Globus pallidus (tissue), 1 donor: ENCODE data around the gene FRY.

Source experiments
- DNase-seq: peaks from one replicate; pipeline ENCODE4 v3.0.0-alpha.2; 2015; ENCODE audit warnings: low spot score

Gene FRY

GRCh38 chr13:32016631-32017030, 14.9 kb upstream of the FRY start:
- DNase-seq = no peak

- no peak for DNase-seq
These were observed 14.1 kb upstream of the FRY start for GRCh38 chr13:32017474-32017873.

- peak; percentile 64 for DNase-seq
These were observed 11.9 kb upstream of the FRY start for GRCh38 chr13:32019612-32020233.

GRCh38 chr13:32021785-32022184, 9.8 kb upstream of the FRY start:
- no peak for DNase-seq

GRCh38 chr13:32022311-32022710, 9.3 kb upstream of the FRY start:
- no peak for DNase-seq

GRCh38 chr13:32023096-32023495, 8.5 kb upstream of the FRY start:
- no peak for DNase-seq

GRCh38 chr13:32023698-32024097, 7.9 kb upstream of the FRY start:
- DNase-seq = no peak

- no peak for DNase-seq
These were observed 6.8 kb upstream of the FRY start for GRCh38 chr13:32024750-32025149.

GRCh38 chr13:32025730-32026129, 5.8 kb upstream of the FRY start:
- DNase-seq = no peak

- DNase-seq = no peak
These were observed 5.0 kb upstream of the FRY start for GRCh38 chr13:32026623-32027022.

GRCh38 chr13:32028711-32029110, 2.9 kb upstream of the FRY start:
- no peak for DNase-seq

GRCh38 chr13:32029684-32030083, 1.9 kb upstream of the FRY start:
- no peak for DNase-seq

- no peak for DNase-seq
These were observed 319 bp downstream of the FRY start for GRCh38 chr13:32031815-32032370.

- no peak for DNase-seq
These were observed 1.2 kb downstream of the FRY start for GRCh38 chr13:32032759-32033158.

- DNase-seq = no peak
These were observed 2.2 kb downstream of the FRY start for GRCh38 chr13:32033744-32034143.

GRCh38 chr13:32035716-32036115, 4.1 kb downstream of the FRY start:
- no peak for DNase-seq

- DNase-seq = no peak
These were observed 4.6 kb downstream of the FRY start for GRCh38 chr13:32036126-32036695.

- no peak for DNase-seq
These were observed 5.2 kb downstream of the FRY start for GRCh38 chr13:32036757-32037156.

GRCh38 chr13:32037471-32037870, 5.9 kb downstream of the FRY start:
- DNase-seq = no peak

GRCh38 chr13:32038343-32038742, 6.8 kb downstream of the FRY start:
- no peak for DNase-seq

- no peak for DNase-seq
These were observed 7.5 kb downstream of the FRY start for GRCh38 chr13:32039056-32039455.

GRCh38 chr13:32039528-32039927, 8.0 kb downstream of the FRY start:
- DNase-seq = no peak

- no peak for DNase-seq
These were observed 8.6 kb downstream of the FRY start for GRCh38 chr13:32040052-32040642.

GRCh38 chr13:32040689-32041088, 9.1 kb downstream of the FRY start:
- no peak for DNase-seq
